Measurements from ENCODE around the gene SETD3.

SETD3 gene

DNA sequence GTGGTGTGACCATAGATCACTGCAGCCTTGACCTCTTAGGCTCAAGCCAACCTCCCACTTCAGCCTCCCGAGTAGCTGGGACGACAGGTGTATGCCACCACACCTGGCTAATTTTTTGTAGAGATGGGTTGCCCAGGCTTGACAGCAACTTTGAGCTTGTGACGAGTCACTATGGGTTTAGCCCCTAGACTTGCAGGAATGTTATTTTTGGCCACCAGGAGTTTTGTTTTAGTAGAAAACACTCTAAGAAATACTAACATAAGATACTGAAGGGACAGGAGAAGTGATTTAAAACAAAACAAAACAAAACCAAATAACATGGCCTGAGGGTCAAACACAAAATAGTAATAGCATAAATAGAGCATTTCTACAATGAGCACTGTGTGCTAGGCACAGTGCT, 26.4 kb downstream of the SETD3 start:
- no peak for DNase-seq

DNA sequence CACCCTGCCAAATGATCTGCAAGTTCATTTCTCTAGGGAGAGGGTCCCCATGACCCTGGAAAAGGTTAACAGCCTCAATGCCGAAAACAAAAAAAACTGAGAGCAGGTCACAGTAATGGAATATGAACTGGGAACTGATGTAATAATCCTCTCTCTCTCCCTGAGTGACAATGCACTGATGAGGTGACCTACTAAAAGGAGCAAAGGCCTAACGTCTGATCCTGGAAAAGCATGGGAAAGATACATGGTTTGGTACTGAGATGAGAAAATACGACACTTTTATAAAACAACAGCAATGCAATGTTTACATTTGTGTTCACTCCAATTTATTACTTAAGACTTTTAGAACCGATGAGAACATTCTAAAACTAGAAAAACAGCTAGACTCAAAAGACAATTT, 27.7 kb downstream of the SETD3 start:
- DNase-seq, result no peak

DNA sequence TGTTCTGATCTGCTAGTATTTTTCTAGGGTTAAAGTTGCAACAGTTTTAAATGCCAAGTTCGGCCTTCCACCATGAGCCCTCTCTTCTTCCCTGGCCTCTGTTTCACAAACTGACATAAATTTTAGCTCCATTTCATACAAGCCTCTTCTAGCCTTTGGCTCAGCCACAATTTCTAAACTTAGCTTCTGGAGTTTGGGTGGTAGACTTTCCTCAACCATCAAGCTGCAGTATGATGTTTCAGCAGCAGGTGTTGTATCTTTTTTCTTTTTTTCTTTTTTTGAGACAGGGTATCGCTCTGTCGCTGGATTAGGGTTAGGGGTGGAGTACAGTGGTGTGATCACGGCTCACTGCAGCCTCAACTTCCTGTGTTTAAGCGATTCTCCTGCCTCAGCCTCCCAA, 29.4 kb downstream of the SETD3 start:
- no peak for DNase-seq

DNA sequence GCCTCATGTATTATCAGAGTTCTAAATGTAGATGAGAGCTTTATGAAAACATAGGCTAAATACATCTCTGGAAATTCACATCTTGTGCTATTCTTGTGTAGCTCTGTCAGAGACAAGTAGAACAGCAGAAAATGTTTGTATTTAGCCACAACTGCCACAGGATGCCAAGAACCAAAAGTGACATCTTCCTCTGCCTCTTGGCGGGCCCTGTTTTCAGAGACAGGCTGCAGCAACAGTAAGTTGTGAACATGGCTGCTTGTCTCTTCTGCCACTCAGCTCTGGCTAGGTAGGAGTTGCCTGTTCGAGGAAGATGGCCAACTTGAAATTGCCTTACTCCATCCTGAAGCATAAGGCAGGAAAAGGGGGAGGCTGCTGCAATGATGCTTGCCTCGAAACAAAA, 30.4 kb downstream of the SETD3 start:
- DNase-seq, result no peak

DNA sequence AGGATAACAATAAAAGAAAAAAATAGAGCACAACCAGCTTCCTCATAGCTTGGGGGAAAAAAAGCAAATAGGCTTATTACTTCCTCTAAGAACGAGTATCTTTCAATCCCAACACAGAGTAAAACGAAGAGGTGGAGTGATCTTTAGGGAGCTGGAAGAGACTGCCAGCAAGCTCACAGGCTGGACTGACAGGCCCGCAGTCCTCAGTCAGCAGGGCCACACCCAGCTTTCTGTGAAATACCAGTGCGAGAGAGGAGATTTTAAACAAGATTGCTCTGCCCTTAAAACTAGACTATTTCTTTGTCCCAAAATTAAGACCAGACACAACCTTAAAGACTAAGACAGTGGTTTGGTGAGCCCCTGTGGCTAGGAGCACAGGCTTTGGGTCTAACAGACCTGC, 32.9 kb downstream of the SETD3 start:
- no peak for DNase-seq

DNA sequence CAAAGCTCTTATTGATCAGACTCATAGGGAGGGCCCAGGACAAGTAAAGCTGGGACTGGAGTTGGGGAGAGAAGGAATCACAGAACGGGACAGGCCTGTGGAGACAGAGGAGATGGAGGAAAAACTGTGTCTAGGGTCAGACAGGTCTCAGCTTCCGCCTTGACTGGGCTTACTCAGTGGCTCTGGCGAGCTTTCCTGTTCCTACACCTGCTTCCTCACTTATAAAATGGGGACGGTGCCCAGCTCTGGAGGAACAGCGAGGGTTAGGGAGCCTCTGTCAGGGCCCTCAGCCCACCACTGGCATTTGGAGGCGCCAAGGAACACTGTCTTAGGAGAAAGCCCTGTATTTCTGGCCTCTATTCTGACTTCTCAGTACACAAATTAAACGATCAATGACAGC, 34.7 kb downstream of the SETD3 start:
- DNase-seq, result no peak

DNA sequence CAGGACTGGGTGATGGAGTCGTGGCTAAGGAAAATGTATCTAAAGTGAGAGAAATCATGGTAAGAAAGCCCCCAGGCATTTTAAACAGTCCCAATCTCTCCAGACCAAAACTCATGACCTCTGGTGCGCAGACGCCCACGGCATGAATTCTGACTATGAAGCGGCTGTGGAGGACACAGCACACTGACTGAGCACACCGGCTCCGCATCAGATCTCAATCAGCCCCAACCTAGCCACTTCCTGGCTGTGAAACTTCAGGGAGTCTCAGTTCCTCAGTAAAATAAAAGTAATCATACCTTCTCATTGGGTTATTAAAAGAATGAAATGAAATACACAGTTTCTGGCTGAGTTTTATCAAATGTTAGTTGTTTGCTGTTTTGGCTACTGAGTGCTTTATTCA, 38.7 kb downstream of the SETD3 start:
- DNase-seq, result no peak

DNA sequence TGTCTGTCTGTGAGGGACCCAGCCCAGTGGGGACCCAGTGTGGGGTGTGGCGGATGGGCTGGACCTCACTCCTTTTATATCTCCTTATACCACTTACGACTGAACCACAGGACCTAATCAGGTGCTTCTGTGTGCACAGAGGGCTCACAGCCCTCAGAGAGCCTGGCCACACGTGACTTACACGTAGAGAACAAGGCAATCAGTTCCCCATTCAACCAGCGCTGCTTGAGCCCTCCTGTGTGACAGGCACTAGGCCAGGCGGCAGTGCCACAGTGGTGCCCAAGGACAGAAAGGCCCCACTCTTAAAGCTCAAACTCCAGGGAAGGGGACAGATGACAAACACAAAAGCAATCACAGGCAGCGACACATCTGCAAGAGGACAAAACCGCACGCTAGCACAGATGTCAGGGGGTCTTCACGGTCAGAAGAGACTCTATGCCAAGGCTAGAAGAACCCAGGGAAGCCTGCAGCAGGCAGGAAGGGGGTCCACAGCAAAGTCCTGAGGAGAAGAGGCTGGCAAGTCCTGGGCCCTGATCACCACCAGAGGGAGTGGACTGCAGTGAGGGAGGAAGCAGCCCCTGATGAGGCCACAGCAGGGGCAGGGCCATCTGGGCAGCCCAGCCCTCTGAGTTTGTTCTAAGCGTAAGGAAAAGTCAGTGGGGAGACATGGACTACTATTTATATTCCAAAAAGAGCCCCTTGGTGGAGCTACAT, 39.3 kb downstream of the SETD3 start:
- no peak for DNase-seq

DNA sequence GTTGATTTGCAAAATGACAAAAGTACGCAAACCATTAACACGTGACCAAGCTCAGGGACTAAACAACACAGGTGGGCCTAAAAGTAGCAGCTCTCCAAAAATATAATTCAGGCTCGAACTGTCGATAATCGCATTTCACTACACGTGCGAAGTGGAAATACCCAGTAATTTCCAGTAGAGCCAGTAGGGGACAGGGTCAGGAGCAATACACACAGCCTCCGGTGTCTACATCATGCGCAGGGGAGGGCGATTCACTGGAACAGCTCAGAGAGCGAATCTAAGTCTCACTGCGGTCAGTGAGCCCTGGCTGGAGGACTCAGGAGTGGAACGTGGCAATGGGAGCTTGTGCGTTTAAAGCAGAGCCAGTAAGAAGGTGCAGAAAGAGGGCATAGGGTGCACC, 40.4 kb downstream of the SETD3 start:
- no peak for DNase-seq

DNA sequence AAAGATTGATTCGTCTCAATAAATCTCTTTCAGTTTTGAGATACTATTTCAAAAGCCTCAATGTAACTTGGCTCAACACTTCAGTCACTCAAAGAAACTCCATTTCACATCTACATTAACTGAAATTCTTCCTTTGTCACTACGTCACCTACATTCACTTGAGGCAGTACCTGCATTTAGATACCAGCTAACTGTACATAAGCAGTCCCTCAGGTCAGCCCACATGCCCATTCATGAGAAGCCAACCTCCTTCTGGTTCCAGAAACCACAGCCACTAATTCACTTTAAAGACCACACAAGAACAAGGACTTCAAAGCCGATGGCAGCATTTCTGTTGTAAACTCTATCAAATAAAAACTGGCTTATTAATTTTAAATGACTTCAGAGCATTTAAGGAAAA, 43.0 kb downstream of the SETD3 start:
- DNase-seq, result no peak

DNA sequence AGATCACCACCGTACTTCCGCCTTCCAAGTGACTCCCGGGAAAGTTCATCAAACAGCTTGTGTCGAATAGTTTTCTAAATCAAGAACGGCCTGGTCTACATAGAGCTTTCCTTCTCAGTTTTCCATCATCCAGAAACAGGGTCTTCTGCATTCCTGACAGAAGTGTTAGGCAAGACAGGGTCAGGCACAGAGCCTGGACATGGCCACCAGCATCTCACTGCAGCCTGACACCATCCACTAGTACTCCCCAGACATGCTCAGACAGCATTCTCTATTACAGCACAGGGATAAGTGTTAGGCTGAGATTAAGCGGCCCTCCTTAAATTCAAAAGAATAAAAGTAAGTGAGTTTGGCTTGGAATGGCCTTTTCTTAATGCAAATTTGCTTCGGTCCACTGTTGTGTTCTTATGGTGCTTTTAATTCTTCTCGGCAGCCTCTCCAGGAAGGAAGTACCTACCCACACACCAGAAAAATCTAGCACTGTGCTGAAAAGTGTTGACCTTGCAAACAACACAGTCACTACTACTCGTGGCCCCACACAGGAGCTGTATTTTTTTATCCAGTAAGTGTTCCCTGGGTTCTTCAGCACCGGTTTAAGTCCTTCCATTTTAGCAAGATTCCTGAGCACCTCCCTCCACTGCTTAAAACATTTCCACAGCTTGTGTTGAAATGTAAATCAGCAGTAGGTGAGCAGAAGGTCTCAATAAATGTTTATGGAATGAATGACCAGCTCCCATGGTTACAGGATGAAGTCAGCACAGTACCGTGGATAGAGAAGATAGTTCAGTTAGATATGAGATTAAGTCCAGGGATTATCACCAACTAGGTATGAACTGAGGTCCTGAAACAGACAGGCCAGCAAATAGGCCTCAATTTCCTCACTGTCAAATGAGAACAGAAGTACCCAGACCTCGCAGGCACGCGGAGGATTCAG, 44.1 kb downstream of the SETD3 start:
- no peak for DNase-seq

DNA sequence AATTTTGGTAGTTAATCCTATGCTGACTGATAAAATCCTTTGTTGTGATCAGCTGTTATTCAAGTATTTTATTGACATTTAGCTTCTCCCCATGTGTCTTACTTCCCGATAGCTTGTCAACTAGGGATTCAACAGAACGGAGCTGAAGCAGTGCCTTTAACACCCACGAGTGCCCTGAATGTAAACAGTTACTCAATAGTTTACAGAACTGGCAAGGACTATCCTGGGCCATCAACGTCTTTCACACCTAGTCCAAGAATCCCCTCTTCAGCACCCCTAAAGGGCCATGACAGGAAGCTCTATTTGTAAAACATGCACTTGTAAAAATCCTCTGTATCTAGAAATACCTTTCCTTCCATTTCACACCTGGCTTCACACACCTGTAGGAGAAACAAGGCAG, 45.3 kb downstream of the SETD3 start:
- no peak for DNase-seq

DNA sequence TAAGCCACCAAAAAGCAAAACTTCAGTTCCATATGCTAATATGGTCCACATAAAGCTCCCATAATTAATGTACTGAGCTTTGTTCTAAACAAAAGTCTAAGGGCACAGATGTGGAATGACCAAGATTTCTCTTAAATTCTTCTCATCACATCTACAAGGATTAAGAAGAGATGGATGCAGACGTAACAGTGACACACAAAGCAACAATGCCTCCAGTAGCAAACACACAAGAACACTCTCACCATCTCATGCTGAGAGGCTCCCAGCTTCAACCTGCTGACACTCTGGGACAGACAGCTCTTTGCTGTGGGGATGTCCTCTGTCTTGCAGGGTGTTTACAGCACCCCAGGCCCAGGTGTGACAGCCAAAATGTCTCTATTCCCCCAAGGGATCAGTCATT, 48.2 kb downstream of the SETD3 start:
- no peak for DNase-seq

DNA sequence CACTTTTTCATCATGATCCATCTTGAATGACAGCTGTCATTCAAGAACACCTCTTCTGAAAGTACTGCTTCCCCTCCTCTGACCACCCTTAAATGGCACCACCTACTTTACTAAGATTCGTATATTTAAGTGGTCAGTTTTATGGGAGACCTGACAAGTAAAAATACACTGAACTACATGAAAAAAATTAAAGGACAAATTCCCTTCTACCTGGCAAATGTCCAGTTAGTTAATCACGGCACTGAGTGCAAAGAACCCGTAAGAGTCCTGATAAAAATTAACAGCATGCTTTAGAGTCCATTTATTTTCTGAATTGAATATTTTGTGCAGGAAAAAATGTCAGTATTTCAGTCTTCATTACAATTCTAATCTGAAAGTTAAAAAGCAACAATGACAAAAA, 48.7 kb downstream of the SETD3 start:
- DNase-seq, result no peak

DNA sequence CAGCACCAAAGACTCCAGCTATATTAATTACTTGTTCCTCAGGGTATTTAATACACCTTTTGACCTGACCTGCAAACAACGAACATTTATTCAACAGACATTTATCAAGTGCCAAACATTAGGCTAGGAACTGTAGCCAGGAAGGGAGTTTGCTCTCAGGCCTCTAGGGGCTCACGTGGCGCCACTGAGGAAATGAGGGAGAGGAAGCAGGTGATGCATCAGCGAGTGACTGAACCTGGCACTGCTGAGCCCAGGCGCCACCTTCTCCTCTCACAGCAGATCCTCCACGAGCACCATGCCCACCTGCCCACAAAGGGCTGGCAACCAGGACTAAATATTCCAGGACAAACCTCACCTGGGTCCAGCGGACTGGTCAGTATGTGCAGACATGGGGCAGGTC, 50.2 kb downstream of the SETD3 start:
- DNase-seq, result peak; percentile 22 to 43

DNA sequence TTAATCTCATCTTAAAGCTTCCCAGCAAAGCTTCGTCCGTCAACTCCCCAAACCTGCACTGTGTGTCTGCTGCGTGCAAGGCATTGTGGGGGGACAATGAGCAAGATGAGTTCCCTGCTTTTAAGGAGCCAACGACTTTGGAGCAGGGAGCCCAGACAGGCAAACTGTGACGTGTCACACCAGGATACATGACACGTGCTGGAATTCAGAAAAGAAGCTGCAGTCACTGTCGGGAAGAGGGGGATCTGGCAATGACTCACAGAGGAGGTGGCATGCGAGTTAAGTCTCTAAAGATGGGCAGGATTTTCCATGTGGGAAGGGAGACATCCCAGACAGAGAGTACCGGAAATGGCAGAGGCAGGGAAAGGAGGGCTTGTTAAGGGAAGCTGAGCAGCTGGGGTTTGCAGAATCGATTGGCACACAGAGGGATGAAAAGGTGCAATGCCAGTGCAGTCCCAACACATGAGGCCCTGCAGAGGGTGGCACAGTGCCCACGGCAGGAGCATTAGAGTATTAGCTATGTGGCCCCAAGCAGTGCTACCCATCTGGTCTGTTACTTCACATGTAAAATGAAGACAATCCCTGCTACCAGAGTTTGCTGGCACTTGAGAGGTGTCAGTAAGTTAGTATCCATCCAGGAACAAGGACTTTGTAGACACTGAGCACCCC, 52.9 kb downstream of the SETD3 start:
- DNase-seq, result no peak

DNA sequence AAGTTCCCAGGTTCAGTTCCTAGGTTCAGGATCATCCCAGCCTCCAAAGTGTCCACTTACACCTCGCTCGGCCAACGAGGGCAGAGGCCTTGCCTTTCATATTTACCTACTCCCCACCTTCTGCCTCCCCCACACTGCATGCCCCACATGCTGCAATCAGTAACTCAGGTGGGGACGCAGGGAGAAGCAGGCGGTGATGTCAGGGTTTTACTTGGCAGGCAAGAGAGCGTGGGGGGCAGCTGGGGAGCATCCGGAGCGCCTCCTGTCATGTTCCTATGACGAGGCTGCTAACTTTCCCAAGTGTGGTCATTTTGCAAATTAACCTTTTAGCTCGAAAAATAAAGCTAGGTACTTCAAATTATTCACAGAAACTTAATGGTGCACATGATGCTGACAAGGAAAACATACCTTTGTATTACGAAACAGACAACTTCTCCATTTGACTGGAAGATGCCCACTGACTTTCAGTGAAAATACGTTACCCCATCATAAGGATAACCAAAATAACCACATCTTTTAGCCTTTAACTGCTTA, 53.8 kb downstream of the SETD3 start:
- DNase-seq, result no peak

DNA sequence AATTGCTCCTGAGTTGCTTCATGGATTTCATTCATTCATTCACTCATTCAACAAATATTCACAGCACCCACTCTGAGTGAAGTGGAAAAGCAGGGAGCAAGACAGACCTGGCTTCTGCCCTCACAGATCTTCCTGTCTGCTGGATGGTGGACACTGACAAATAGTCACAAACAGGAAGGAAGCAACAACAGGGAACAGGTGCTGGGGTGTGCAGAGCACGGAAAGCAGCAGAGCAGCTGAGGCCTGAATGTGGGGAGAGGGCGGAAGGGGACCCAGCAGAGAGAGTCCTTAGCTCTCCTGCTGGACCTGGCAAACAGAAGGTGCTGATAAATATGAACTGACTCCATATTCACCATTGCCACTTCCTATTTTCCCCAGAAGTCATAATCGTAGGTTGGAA, 54.4 kb downstream of the SETD3 start:
- no peak for DNase-seq

DNA sequence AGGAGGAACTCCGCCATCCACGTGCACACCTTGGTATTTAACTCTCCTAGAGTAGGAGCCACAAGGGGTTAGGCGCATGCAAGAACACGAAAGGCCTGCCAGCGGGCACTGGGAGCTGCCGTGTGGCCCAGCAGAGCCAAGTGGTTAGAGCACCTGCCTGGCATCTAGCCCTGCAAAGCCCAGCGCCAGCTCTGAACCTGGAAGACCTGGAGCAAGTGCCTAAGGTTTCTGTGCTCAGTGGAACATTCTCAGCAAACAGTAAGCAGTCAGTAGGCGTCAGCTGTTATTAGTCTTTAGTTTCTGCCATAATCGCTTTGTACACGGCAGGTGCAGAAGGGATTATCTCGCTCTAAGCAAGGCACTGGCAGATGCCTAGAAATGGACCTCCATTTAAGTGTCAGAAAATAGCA, 55.4 kb downstream of the SETD3 start:
- peak; percentile 10 to 74 for DNase-seq

DNA sequence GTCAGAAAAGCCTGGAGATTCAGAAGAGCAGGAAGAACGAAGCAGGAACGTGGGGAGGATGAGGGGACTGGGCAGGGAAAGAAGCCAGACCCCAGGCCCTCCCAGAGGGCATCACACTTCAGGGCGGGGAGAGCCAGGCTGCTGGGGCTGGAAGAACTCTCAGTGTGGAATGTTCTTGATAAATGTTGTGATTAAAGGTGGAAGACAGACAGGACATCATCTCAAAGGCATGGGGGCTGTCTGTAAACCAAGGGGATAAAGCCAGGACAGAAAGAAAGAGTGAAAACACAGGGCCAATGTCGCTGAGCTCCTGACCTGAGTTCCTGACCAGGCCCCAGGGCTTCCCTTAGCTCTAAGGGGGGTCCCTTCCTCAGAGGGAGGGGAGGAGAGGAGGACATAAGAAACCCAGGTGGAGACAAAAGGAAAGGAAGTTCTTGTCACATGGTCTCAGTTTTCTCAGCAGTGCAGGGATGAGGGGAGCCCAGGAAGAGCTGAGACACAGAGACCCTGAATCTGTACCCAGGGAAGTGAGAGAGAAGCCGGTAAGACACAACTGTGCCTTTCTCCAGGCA, 56.3 kb downstream of the SETD3 start:
- DNase-seq, result no peak

DNA sequence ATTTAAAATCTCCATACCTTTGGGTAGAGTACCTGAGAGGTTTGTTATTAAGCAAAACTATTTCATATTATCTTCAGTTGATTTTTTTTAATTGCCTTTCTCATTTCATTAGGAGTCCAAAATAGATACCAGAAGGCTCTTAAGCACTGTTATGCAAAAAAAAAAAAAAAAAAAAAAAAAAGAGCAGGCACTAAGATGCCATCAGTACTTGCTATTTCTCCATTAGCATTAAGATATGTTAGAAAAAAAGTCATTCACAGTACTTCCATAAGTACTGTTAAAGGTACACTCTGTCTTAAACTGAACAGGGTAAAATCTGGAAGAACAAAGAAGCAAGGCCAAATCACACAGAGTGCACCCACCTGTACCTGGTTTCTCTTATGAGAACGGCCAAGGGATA, 57.2 kb downstream of the SETD3 start:
- DNase-seq, result no peak

DNA sequence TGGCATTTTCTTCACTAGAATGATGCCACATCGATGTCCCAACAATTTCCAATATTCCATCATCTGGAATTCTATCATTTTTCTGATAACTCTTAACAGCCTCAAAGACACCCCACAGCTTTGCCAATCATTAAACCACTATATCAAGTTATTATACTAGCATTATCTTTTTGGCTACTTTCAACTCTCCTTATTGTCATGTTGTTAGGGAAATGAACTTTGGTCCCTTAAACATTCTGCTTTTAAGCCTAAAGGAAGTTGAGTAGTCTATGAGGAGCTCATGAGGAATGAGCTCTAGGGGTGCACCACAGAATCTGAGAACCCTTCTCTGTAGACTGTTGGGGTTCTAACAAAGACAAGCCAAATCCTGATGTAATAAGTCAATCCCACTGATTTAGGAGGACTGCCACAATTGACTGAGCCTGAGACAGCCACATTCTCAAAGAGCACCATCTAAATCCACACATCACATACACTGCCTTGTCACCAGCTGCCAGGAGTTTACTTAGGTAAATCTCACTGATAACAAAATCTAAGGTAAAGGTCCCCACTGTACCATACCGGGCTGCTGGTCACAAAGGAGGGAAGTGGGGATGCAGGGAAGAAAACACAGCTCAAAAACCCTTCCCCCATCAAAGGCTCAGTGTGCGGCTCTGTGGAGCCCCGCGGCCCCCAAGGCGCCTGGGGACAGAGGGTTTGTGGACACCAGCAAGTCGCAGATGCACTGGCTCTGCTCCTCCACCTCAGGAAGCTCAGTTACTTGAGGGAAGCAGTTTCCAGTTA, 58.2 kb downstream of the SETD3 start:
- DNase-seq, result no peak

Data from NCI-H2081 (cell line).